NCI-H128 (cell line): ENCODE data around the gene C10orf62.
A peak's percentile ranks its signal among the peaks of the same experiment; 100 is the strongest.
"Not testable (repeated sequence)": the region's sequence is repeated elsewhere in the genome, so short reads cannot be mapped to it uniquely, and the experiment has no call there.

Experiments used
- DNase-seq: peaks from one replicate; lab custom pipeline; 2025; ENCODE audit not compliant: unreplicated experiment; lab: John Stamatoyannopoulos, UW

The C10orf62 gene

GRCh38 chr10:97563337-97563736, 26.2 kb upstream of the C10orf62 start:
- DNase-seq: no peak

GRCh38 chr10:97564776-97565175, 24.7 kb upstream of the C10orf62 start:
- no peak for DNase-seq

- DNase-seq: no peak
These were observed 23.1 kb upstream of the C10orf62 start for GRCh38 chr10:97566336-97566996.

- no peak for DNase-seq
These were observed 21.6 kb upstream of the C10orf62 start for GRCh38 chr10:97567891-97568290.

GRCh38 chr10:97570146-97570788, 19.3 kb upstream of the C10orf62 start:
- no peak for DNase-seq

- DNase-seq: no peak
These were observed 18.6 kb upstream of the C10orf62 start for GRCh38 chr10:97570789-97571471.

- no peak for DNase-seq
These were observed 17.9 kb upstream of the C10orf62 start for GRCh38 chr10:97571622-97572021.

GRCh38 chr10:97572214-97572989, 17.1 kb upstream of the C10orf62 start, which contains the start of gene ANKRD2:
Gene ANKRD2 (plus strand): TSS chr10:97572779. CDS start chr10:97572789, 10 bp downstream.
- no peak for DNase-seq

GRCh38 chr10:97573021-97573420, 16.5 kb upstream of the C10orf62 start:
- DNase-seq: no peak

GRCh38 chr10:97573672-97574071, 15.8 kb upstream of the C10orf62 start:
- DNase-seq: no peak

- DNase-seq: peak; percentile 27
These were observed 15.0 kb upstream of the C10orf62 start for GRCh38 chr10:97574374-97575126.

- no peak for DNase-seq
These were observed 14.3 kb upstream of the C10orf62 start for GRCh38 chr10:97575127-97575668.

GRCh38 chr10:97576487-97576886, 13.0 kb upstream of the C10orf62 start:
- DNase-seq: not testable (repeated sequence)

- no peak for DNase-seq
These were observed 11.8 kb upstream of the C10orf62 start for GRCh38 chr10:97577701-97578100.

- DNase-seq: no peak
These were observed 11.2 kb upstream of the C10orf62 start for GRCh38 chr10:97578171-97578844.

- no peak for DNase-seq
These were observed 8.8 kb upstream of the C10orf62 start for GRCh38 chr10:97580421-97581367.

- no peak for DNase-seq
These were observed 7.4 kb upstream of the C10orf62 start for GRCh38 chr10:97582169-97582568.

GRCh38 chr10:97583476-97583875, 6.0 kb upstream of the C10orf62 start:
- DNase-seq: no peak
